ENCODE data around the gene CHCT1.
"Not testable (repeated sequence)": the region's sequence is repeated elsewhere in the genome, so short reads cannot be mapped to it uniquely, and the experiment has no call there.

Gene CHCT1

GRCh38 chr17:60401819-60402218 is 20.5 kb upstream of the CHCT1 start:
- no peak for DNase-seq

DNA sequence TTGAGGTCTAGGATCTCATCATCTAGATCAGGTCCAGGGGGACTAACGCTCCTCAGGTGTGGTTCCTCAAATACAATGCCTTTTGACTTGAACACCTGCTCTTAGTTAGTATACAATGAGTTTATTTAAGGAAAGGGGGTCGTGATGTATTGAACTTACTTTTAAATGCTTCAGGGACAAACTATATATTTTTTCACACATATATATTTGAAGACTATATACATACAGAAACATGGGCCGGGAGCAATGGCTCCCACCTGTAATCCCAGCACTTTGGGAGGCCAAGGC is 18.8 kb upstream of the CHCT1 start:
- no peak for DNase-seq

- no peak for DNase-seq
Observed at GRCh38 chr17:60403962-60404361, 18.3 kb upstream of the CHCT1 start.

- DNase-seq, result no peak
Observed at GRCh38 chr17:60406887-60407286, 15.4 kb upstream of the CHCT1 start.

- DNase-seq, result no peak
Observed at GRCh38 chr17:60410001-60410400, 12.3 kb upstream of the CHCT1 start.

DNA sequence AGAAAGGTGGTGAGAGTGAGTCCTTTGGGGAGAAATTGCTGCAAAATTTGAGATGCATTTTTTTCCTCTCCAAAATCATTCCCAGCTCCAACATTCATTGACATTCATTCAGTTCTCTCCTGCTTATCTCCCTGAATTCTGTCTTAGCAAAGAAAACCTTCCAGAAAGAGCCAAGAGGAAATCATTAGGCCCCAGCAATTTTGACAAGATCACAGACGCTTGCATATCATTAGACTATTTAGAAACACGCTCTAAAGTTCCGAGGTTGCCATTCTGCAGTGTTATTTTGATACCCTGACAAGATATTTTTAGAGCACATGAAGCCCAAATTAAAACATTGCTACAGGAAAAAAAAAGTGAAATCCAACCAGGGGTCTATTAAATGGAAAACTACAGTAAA is 9.6 kb upstream of the CHCT1 start:
- no peak for DNase-seq

DNA sequence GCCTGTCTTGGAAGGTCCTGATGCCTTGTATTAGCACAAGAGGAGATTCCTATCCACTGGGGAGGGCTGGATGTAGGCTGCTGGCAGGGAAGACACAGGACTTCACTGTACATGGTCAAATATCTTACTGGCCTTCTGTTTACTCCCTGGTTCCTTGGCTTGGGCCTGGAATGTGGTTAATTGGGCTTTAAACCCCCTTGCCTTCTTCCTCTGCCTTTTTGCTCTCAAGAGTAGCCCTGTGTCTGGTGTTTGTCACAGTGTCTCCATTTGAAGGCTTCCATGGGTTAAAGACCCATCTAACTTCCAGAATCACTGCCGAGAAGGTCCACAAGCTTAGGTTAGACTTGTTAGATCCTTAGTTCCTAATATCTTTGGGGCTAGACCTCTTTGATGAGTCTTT is 7.1 kb upstream of the CHCT1 start:
- no peak for DNase-seq

- DNase-seq, result no peak
Observed at GRCh38 chr17:60416368-60416925, 5.8 kb upstream of the CHCT1 start.

DNA sequence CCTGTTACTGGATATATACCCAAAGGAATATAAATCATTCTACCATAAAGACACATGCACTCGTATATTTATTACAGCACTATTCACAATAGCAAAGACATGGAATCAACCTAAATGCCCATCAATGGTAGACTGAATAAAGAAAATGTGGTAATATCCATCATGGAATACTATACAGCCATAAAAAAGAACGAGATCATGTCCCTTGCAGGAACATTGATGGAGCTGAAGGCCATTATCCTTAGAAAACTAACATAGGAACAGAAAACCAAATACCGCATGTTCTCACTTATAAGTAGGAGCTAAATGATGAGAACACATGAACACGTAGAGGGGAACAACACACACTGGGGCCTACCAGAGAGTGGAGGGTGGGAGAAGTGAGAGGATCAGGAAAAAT is 3.3 kb upstream of the CHCT1 start:
- not testable (repeated sequence) for DNase-seq

DNA sequence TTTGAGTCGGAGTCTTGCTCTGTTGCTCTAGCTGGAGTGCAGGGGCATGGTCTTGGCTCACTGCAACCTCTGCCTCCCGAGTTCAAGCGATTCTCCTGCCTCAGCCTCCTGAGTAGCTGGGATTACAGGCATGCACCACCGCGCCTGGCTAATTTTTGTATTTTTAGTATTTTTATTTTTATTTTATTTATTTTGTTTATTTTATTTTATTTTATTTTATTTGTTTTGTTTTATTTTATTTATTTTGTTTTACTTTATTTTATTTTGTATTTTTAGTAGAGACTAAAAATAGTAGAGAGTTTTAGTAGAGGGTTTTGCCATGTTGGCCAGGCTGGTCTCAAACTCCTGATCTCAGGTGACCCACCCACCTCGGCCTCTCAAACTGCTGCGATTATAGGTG is 2.4 kb upstream of the CHCT1 start:
- DNase-seq, result not testable (repeated sequence)

- DNase-seq, result peak; percentile 37 to 79 (median 55)
Observed at GRCh38 chr17:60421273-60422161, 772 bp upstream of the CHCT1 start.

DNA sequence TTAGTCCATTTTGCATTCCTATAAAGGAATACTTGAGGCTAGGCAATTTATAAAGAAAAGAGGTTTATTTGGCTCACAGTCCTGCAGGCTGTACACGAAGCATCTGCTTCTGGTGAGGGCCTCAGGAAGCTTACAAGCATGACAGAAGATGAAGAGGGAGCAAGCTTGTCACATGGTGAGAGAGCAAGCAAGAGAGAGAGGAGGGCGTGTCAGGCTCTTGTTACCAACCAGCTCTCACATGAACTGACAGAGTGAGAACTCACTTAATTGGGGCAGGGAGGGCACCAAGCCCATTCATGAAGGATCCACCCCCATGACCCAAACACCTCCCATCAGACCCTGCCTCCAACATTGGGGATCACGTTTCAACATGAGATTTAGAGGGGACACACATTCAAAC is 1.6 kb downstream of the CHCT1 start:
- no peak for DNase-seq

- no peak for DNase-seq
Observed at GRCh38 chr17:60425626-60426025, 3.3 kb downstream of the CHCT1 start.

DNA sequence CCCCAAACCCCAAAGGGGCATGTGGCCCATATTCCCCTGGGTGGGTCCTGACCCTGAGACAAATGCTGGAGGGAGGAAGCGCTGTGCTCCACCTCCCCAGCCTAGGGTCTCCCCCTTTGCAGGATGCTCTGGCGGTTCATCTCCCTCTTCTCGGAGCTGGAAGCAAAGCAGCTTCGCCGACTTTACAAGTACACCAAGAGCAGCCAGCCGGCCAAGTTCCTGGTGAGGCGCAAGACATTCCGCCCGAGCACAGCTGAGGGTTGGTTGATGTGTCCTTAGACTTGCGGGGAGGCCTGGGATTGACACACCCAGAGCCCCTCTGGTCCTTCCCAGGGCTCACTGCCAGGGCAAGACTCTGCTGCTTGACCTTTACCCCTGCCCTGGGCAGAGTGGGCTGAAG is 4.3 kb downstream of the CHCT1 start:
- no peak for DNase-seq

GRCh38 chr17:60428491-60428890 is 6.2 kb downstream of the CHCT1 start:
- DNase-seq, result not testable (repeated sequence)

GRCh38 chr17:60430561-60430960 is 8.3 kb downstream of the CHCT1 start:
- DNase-seq, result not testable (repeated sequence)

DNA sequence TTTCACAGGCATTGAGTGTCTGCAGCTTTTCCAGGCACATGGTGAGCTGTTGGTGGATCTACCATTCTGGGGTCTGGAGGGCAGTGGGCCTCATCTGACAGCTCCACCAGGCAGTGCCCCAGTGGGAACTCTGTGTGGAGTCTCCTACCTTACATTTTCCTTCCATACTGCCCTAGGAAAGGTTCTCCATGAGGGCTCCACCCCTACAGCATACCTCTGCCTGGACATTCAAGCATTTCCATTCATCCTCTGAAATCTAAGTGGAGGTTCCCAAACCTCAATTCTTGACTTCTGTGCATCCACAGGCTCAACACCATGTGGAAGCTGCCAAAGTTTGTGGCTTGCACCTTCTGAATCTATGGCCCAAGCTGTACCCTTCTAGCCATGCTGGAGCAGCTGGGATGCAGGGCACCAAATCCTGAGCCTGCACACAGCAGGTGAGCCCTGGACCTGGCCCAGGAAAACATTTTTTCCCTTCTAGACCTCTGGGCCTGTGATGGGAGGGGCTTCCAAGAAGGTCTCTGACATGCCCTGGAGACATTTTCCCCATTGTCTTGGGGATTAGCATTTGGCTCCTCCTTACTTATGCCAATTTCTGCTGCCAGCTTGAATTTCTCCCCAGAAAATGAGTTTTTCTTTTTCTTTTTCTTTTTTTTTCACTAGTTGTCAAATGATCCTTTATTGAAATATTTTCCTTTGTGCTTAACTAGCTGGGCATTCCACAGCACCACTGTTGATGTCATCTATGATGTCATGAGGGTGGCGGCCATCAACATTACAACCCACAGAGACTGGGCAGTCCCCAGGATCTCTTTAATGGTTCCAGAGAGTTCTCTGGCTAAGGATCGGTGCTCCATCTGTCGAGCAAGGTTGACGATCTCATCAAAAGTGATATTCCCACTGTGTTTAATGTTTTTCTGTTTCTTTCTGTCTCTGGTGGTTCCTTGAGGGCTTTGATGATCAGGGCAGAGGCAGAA is 11.0 kb downstream of the CHCT1 start:
- DNase-seq, result not testable (repeated sequence)

GRCh38 chr17:60435244-60436167 is 13.2 kb downstream of the CHCT1 start:
- DNase-seq, result peak in 4 of 5 donors; percentile 22 to 50 (median 40)

GRCh38 chr17:60436676-60437075 is 14.4 kb downstream of the CHCT1 start:
- no peak for DNase-seq

DNA sequence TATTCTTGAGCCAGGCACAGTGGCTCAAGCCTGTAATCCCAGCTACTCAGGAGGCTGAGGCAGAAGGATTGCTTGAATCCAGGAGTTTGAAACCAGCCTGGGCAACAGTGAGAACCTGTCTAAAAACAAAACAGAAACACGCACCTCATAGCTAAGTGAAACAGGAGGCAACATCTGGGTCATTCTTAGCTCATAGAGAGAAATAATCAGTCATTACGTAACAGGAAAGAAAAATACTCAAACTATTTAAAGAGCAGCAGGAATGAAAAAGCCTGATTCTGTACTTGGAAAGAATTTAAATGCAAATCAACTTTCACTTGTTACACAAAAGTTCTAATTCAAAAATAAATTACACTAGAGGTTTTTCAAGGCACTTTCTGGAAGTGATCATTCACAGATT is 17.2 kb downstream of the CHCT1 start:
- no peak for DNase-seq

GRCh38 chr17:60442271-60443173 is 20.2 kb downstream of the CHCT1 start:
- no peak for DNase-seq

Measured in T-helper 1 cell (primary cell).